ENCODE measurements around the gene CMTM2.

CMTM2 gene

GRCh38 chr16:66604376-66605176, 25.3 kb downstream of the CMTM2 start, which contains the start of gene CMTM3:
CMTM3 (plus strand) TSS chr16:66604704; CDS start chr16:66604806, 102 bp downstream.
- no peaks in the 10 kb centered on the region for H3K79me2 ChIP-seq (ENCODE audit: insufficient read depth, low read length)

DNA sequence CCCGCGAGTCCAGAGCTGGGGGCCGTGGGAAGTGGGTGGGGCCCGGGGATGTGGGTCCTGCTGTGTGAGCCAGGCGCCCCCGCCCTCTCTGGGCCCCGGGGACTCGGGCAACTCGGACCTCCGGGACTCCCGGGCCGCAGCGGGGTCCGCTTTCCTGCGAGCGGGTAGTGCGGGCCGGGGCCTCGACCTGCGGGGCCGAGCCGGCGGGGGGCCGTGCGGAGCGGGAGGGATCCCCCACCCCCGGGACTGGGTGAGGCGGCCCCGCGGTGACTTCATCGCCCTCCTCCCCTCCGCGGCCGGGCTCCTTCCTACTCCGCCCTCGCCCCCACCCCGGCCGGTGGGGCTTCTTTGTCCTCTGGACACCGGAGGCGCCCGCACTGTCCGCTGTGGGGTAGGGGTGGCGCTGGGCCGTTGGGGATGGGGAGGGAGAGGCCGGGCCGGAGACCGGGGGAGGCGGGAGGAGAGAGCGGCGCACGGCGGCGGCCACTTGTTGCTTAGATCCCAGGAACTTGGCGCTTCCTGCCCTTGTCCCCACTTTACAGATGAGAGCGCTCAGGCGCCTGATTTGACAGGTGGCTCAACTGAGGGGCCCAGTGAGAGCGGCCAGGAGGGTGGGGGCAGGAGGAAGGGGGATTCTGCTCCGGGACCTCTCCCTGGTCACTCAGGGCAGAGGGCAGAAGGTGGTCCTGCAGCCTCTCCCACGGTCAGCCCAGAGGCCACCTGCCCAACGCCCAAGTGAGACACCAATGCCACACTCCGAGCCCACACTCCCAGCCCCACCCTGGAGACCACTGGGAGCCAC, 26.1 kb downstream of the CMTM2 start:
- no peak for TF ChIP-seq EZH2phosphoT487 (conservative IDR thresholded peaks at IDR 0.05; ENCODE audit: low read length)
- TF ChIP-seq, protein P1, sequence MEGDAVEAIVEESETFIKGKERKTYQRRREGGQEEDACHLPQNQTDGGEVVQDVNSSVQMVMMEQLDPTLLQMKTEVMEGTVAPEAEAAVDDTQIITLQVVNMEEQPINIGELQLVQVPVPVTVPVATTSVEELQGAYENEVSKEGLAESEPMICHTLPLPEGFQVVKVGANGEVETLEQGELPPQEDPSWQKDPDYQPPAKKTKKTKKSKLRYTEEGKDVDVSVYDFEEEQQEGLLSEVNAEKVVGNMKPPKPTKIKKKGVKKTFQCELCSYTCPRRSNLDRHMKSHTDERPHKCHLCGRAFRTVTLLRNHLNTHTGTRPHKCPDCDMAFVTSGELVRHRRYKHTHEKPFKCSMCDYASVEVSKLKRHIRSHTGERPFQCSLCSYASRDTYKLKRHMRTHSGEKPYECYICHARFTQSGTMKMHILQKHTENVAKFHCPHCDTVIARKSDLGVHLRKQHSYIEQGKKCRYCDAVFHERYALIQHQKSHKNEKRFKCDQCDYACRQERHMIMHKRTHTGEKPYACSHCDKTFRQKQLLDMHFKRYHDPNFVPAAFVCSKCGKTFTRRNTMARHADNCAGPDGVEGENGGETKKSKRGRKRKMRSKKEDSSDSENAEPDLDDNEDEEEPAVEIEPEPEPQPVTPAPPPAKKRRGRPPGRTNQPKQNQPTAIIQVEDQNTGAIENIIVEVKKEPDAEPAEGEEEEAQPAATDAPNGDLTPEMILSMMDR (IDR thresholded peaks at IDR 0.05; ENCODE audit: insufficient read depth, low read length, poor library complexity, severe bottlenecking), result no peak
- Histone ChIP-seq H3K27ac (ENCODE audit: low read depth, low read length) (no peak overlapping the region), H3K79me2 (ENCODE audit: insufficient read depth, low read length) (no peaks in the 10 kb centered on the region), H3K9me3 (ENCODE audit: insufficient read depth, low read length) (peaks cover 16% of the 10 kb centered on the region; the same call in 1 of the 2 replicates), H3K4me2 (ENCODE audit: low read depth, low read length, poor library complexity, severe bottlenecking) (peak overlapping the region; percentile 74), H4K20me1 (ENCODE audit: low read depth, low read length) (no peaks in the 10 kb centered on the region), H3K36me3 (ENCODE audit: low read length) (no peaks in the 10 kb centered on the region), H3K27me3 (ENCODE audit: low read length) (no peaks in the 10 kb centered on the region; the same call in 1 of the 2 replicates), H3K9ac (ENCODE audit: low read length) (peak overlapping the region; percentile 74), H2AFZ (ENCODE audit: low read depth, low read length, severe bottlenecking) (peak overlapping the region; percentile 94), H3K4me3 (ENCODE audit: insufficient read depth, low read length, poor library complexity, severe bottlenecking) (peak overlapping the region; percentile 73), H3K9me2 (replicated peaks; ENCODE audit: insufficient read depth, low read length) (no peaks in the 10 kb centered on the region), H3F3A (ENCODE audit: insufficient read depth) (no peaks in the 10 kb centered on the region)

More at GRCh38 chr16:66604376-66605176, 25.3 kb downstream of the CMTM2 start, which contains the start of gene CMTM3:
- peak within 1 kb of the TSS; percentile 94 for H2AFZ ChIP-seq (ENCODE audit: low read depth, low read length, severe bottlenecking)
- no peaks in the 10 kb centered on the region; the same call in 1 of the 2 replicates for H3K27me3 ChIP-seq (ENCODE audit: low read length)
- no peaks in the 10 kb centered on the region for H3K9me2 ChIP-seq (replicated peaks; ENCODE audit: insufficient read depth, low read length)
- no peak within 1 kb of the TSS; the same call in 1 of the 2 replicates for H3K27ac ChIP-seq (ENCODE audit: low read depth, low read length)
- peaks cover 16% of the 10 kb centered on the region; the same call in 1 of the 2 replicates for H3K9me3 ChIP-seq (ENCODE audit: insufficient read depth, low read length)
- peak within 1 kb of the TSS; percentile 73 for H3K4me3 ChIP-seq (ENCODE audit: insufficient read depth, low read length, poor library complexity, severe bottlenecking)
- no peak for TF ChIP-seq EZH2phosphoT487 (conservative IDR thresholded peaks at IDR 0.05; ENCODE audit: low read length)
- TF ChIP-seq, protein P1 (IDR thresholded peaks at IDR 0.05; ENCODE audit: insufficient read depth, low read length, poor library complexity, severe bottlenecking), result peak; percentile 69
- peak within 1 kb of the TSS; percentile 74 for H3K4me2 ChIP-seq (ENCODE audit: low read depth, low read length, poor library complexity, severe bottlenecking)
- H4K20me1 ChIP-seq (ENCODE audit: low read depth, low read length), result no peaks in the 10 kb centered on the region
- no peaks in the 10 kb centered on the region for H3K36me3 ChIP-seq (ENCODE audit: low read length)
- H3K9ac ChIP-seq (ENCODE audit: low read length), result peak within 1 kb of the TSS; percentile 74
- no peaks in the 10 kb centered on the region for H3F3A ChIP-seq (ENCODE audit: insufficient read depth)

DNA sequence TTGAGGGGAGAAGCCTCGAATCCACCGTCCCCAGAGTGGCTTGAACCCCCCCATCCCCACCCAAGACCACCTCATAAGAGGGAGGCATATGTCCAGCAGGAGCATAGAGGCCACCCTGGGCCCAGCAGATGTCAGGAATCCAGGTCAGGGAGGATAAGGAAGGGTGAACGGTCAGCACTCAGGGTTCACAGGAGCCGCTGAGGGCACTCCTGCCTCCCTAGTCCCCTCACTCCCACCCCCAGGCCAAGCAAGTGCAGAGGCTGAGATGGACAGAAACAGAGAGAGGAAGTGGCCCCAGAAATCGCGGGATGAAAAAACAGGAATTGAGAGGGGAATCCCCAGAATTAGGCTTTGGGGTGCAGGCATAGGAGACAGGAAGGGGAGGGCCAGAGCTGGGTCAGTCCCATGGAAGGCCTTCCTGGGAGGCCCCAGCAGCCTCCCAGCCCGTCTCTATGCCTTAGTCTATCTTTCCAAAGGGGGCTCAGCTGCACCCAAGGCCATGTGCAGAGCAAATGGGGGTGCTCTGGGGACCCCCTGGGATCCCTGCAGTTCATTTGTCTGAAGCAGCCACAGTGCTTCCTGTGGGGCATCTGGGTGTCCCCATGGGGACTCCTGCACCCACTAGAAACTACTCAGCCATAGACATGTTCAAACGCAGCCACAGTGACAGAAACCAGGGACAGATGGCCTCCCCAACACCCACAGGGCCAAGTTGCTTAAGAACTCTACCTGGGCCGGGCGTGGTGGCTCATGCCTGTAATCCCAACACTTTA, 26.9 kb downstream of the CMTM2 start:
- H4K20me1 ChIP-seq (ENCODE audit: low read depth, low read length), result no peaks in the 10 kb centered on the region
- peak overlapping the region; percentile 74; the same call in 1 of the 2 replicates for H3K9ac ChIP-seq (ENCODE audit: low read length)
- TF ChIP-seq EZH2phosphoT487 (conservative IDR thresholded peaks at IDR 0.05; ENCODE audit: low read length), result no peak
- TF ChIP-seq, protein P1 (IDR thresholded peaks at IDR 0.05; ENCODE audit: insufficient read depth, low read length, poor library complexity, severe bottlenecking), result no peak
- H2AFZ ChIP-seq (ENCODE audit: low read depth, low read length, severe bottlenecking), result no peak overlapping the region
- peak overlapping the region; percentile 74 for H3K4me2 ChIP-seq (ENCODE audit: low read depth, low read length, poor library complexity, severe bottlenecking)
- no peak overlapping the region for H3K27ac ChIP-seq (ENCODE audit: low read depth, low read length)
- H3K36me3 ChIP-seq (ENCODE audit: low read length), result no peaks in the 10 kb centered on the region
- no peaks in the 10 kb centered on the region for H3K79me2 ChIP-seq (ENCODE audit: insufficient read depth, low read length)
- no peaks in the 10 kb centered on the region for H3K9me2 ChIP-seq (replicated peaks; ENCODE audit: insufficient read depth, low read length)
- no peaks in the 10 kb centered on the region; the same call in 1 of the 2 replicates for H3K27me3 ChIP-seq (ENCODE audit: low read length)
- no peaks in the 10 kb centered on the region for H3F3A ChIP-seq (ENCODE audit: insufficient read depth)
- no peak overlapping the region for H3K4me3 ChIP-seq (ENCODE audit: insufficient read depth, low read length, poor library complexity, severe bottlenecking)
- peaks cover 8% of the 10 kb centered on the region; the same call in 1 of the 2 replicates for H3K9me3 ChIP-seq (ENCODE audit: insufficient read depth, low read length)
